Activated CD4-positive, alpha-beta T cell treated with anti-CD3 and anti-CD28 coated beads, Interleukin-2, amount 50 U/mL, for 24 hours (primary cell): Measurements from ENCODE around the gene TALDO1.
A peak's percentile ranks its signal among the peaks of the same experiment; 100 is the strongest.

Source experiments
- DNase-seq, 2 donors: peaks; one replicate each; pipeline ENCODE4 v3.0.0-alpha.2; 2020; ENCODE audit warnings: low read depth in 1 of 2, low spot score in 1 of 2

The TALDO1 gene

GRCh38 chr11:747158-748006 is at the start of gene TALDO1:
Gene TALDO1 (plus strand): TSS chr11:747464. CDS start chr11:747482, 18 bp downstream.
- DNase-seq: peak; percentile 67 to 79

GRCh38 chr11:697811-698311 is 49.4 kb upstream of the TALDO1 start:
- no peak for DNase-seq

- no peak for DNase-seq
These were observed 48.7 kb upstream of the TALDO1 start for GRCh38 chr11:698493-699115.

GRCh38 chr11:699116-699508 is 48.2 kb upstream of the TALDO1 start:
- DNase-seq: no peak

- no peak for DNase-seq
These were observed 47.5 kb upstream of the TALDO1 start for GRCh38 chr11:699753-700152.

GRCh38 chr11:701741-702461 is 45.4 kb upstream of the TALDO1 start:
- DNase-seq: no peak

GRCh38 chr11:702462-703461 is 44.5 kb upstream of the TALDO1 start:
- no peak for DNase-seq

- no peak for DNase-seq
These were observed 43.8 kb upstream of the TALDO1 start for GRCh38 chr11:703506-703905.

- no peak for DNase-seq
These were observed 43.0 kb upstream of the TALDO1 start for GRCh38 chr11:704228-704674.

- no peak for DNase-seq
These were observed 42.3 kb upstream of the TALDO1 start for GRCh38 chr11:704781-705645.

GRCh38 chr11:705646-706438 is 41.4 kb upstream of the TALDO1 start, which contains the start of gene EPS8L2:
Gene EPS8L2 (plus strand): TSS chr11:706231. CDS start chr11:709408, 3,177 bp downstream.
- no peak for DNase-seq

- no peak for DNase-seq
These were observed 40.8 kb upstream of the TALDO1 start for GRCh38 chr11:706439-706956.

GRCh38 chr11:706957-707816 is 40.1 kb upstream of the TALDO1 start:
- no peak for DNase-seq

- no peak for DNase-seq
These were observed 39.3 kb upstream of the TALDO1 start for GRCh38 chr11:707817-708420.

GRCh38 chr11:708511-708910 is 38.8 kb upstream of the TALDO1 start:
- no peak for DNase-seq

GRCh38 chr11:709109-709997 is 37.9 kb upstream of the TALDO1 start:
- no peak for DNase-seq
